ENCODE measurements around the gene KRTAP19-3. TPM values are rescaled to one million over a fixed set of nuclear protein-coding genes. Genes with fewer than 3 reads are reported as not detected.

KRTAP19-3 gene
- total RNA-seq (2022; extraction: Qiagen RNA extraction): not detected in 5 replicates

DNA sequence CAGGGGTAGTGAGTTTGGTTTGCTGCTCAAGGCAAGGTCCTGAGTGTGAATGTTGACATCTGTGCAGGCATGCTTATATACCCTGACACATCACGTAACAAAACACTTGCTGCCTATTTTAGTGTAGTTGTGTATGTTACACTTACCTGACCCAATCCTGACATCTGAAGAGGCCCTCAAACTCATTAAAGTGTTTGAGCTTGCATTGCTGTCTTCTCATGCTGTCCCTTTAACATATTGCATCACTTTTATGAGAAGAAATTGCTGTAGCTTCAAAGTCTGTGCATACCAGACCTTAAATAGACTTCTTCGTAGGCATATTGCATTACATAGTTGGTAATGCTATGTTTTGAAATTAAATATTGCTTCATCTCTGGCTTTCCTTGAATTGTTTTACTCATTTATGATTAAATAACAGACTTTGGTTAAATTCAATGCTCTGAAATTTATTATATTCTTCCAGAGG lies at the start of gene KRTAP19-3:
Gene KRTAP19-3, minus strand, starts transcription at position 51 of the 466 bp plus-strand sequence. CDS start 56 bp downstream, outside the sequence.

DNA sequence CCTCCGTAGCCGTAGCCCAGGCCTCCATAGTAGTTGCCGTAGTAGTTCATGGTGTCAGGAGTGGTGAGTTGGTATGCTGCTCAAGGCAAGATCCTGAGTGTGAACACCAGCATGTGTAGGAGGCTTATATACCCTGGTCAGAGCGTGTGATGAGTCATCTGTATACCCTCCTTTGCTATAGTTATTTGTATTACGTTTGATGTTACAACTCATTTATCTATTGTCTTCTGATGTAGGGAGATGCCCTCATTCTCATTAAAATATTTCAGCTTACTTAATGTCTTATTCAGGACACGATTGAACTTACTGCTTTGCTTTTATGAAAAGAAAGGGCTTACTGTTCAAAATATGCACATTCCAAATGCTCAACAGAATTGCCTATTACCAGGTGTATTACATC lies 10.2 kb upstream of the KRTAP19-3 start, which contains the start of gene KRTAP19-5:
Gene KRTAP19-5, minus strand, starts transcription at position 101 of the 400 bp plus-strand sequence. Its CDS starts 51 bp downstream, at position 50.

DNA sequence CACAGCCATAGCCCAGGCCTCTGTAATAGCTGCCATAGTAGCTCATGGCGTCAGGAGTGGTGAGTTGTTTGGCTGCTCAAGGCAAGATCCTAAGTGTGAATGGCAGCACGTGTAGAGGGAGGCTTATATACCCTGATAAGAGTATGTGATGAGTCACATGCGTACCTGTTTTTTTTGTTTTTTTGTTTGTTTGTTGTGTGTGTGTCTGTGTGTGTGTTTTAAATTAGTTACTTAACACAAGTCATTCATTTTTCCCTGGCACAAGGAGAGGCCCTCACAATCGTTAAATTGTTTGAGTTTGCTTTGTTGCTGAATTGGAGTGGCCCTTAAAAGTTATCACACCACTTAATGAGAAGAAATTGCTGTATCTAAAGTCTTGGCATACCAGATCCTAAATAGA lies 5.3 kb upstream of the KRTAP19-3 start, which contains the start of gene KRTAP19-4:
Gene KRTAP19-4, minus strand, starts transcription at position 101 of the 400 bp plus-strand sequence. Its CDS starts 55 bp downstream, at position 46.

DNA sequence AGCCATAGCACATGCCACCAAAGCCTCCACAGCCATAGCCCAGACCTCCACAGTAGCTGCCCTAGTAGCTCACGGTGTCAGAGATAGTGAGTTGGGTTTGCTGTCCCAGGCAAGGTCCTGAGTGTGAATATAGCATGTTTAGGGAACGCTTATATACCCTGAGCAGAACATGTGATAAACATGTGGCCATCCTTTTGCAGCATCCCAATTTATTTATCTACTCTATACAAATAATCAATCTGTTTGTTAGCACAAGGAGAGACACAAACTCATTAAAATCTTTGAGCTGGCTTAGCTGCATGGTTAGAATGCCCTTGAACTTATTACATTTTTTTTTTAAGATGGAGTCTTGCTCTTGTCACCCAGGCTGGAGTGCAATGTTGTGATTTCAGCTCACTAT lies 4.5 kb downstream of the KRTAP19-3 start, which contains the start of gene KRTAP19-2:
Gene KRTAP19-2, minus strand, starts transcription at position 101 of the 400 bp plus-strand sequence. Its CDS starts 88 bp downstream, at position 13.

DNA sequence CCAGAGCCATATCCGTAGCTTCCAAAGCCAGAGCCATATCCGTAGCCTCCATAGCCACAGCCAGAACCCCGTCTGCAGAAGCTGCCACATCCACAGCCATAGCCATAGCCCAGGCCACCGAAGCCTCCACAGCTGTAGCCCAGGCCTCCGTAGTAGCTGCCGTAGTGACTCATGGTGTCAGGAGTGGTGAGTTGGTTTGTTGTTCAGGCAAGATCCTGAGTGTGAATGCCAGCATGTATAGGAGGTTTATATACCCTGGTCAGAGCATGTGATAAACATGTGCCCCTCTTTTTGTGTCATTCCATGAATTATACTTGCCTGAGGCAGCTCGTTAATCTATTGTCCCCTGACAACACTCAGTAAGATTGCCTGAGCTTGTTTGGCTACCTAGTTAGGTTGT lies 11.7 kb downstream of the KRTAP19-3 start, which contains the start of gene KRTAP19-1:
Gene KRTAP19-1, minus strand, starts transcription at position 223 of the 400 bp plus-strand sequence. Its CDS starts 50 bp downstream, at position 173.

Other genes starting within 250 kb of the KRTAP19-3 start
- gene KRTAP24-1, start 209.1 kb downstream of the KRTAP19-3 start, total RNA-seq (2022; extraction: Qiagen RNA extraction): not detected in 5 replicates
- not detected in 5 replicates for gene KRTAP25-1, start 202.5 kb downstream of the KRTAP19-3 start, total RNA-seq (2022; extraction: Qiagen RNA extraction)
- gene KRTAP26-1, start 171.7 kb downstream of the KRTAP19-3 start, total RNA-seq (2022; extraction: Qiagen RNA extraction): not detected in 5 replicates
- not detected in 5 replicates for gene KRTAP27-1, start 154.3 kb downstream of the KRTAP19-3 start, total RNA-seq (2022; extraction: Qiagen RNA extraction)
- not detected in 5 replicates for gene KRTAP23-1, start 143.4 kb downstream of the KRTAP19-3 start, total RNA-seq (2022; extraction: Qiagen RNA extraction)
- gene KRTAP13-2, start 119.7 kb downstream of the KRTAP19-3 start, total RNA-seq (2022; extraction: Qiagen RNA extraction): not detected in 5 replicates
- not detected in 5 replicates for gene KRTAP13-1, start 96.0 kb downstream of the KRTAP19-3 start, total RNA-seq (2022; extraction: Qiagen RNA extraction)
- gene KRTAP13-3, start 66.1 kb downstream of the KRTAP19-3 start, total RNA-seq (2022; extraction: Qiagen RNA extraction): not detected in 5 replicates
- not detected in 5 replicates for gene KRTAP13-4, start 61.8 kb downstream of the KRTAP19-3 start, total RNA-seq (2022; extraction: Qiagen RNA extraction)
- not detected in 5 replicates for gene KRTAP15-1, start 51.7 kb downstream of the KRTAP19-3 start, total RNA-seq (2022; extraction: Qiagen RNA extraction)
- not detected in 5 replicates for gene KRTAP19-1, start 11.6 kb downstream of the KRTAP19-3 start, total RNA-seq (2022; extraction: Qiagen RNA extraction)
- not detected in 5 replicates for gene KRTAP19-2, start 4.6 kb downstream of the KRTAP19-3 start, total RNA-seq (2022; extraction: Qiagen RNA extraction)
- not detected in 5 replicates for gene KRTAP19-4, start 5.2 kb upstream of the KRTAP19-3 start, total RNA-seq (2022; extraction: Qiagen RNA extraction)
- not detected in 5 replicates for gene KRTAP19-5, start 10.1 kb upstream of the KRTAP19-3 start, total RNA-seq (2022; extraction: Qiagen RNA extraction)
- gene KRTAP19-6, start 49.9 kb upstream of the KRTAP19-3 start, total RNA-seq (2022; extraction: Qiagen RNA extraction): not detected in 5 replicates
- gene KRTAP19-7, start 69.3 kb upstream of the KRTAP19-3 start, total RNA-seq (2022; extraction: Qiagen RNA extraction): not detected in 5 replicates
- gene KRTAP22-2, start 98.4 kb upstream of the KRTAP19-3 start, total RNA-seq (2022; extraction: Qiagen RNA extraction): not detected in 5 replicates
- not detected in 5 replicates for gene KRTAP6-3, start 100.4 kb upstream of the KRTAP19-3 start, total RNA-seq (2022; extraction: Qiagen RNA extraction)
- gene KRTAP6-2, start 106.9 kb upstream of the KRTAP19-3 start, total RNA-seq (2022; extraction: Qiagen RNA extraction): not detected in 5 replicates
- gene KRTAP22-1, start 109.1 kb upstream of the KRTAP19-3 start, total RNA-seq (2022; extraction: Qiagen RNA extraction): not detected in 5 replicates
- gene KRTAP6-1, start 121.9 kb upstream of the KRTAP19-3 start, total RNA-seq (2022; extraction: Qiagen RNA extraction): not detected in 5 replicates
- not detected in 5 replicates for gene KRTAP20-1, start 124.4 kb upstream of the KRTAP19-3 start, total RNA-seq (2022; extraction: Qiagen RNA extraction)
- gene KRTAP20-4, start 128.6 kb upstream of the KRTAP19-3 start, total RNA-seq (2022; extraction: Qiagen RNA extraction): not detected in 5 replicates
- gene KRTAP20-2, start 143.2 kb upstream of the KRTAP19-3 start, total RNA-seq (2022; extraction: Qiagen RNA extraction): not detected in 5 replicates
- not detected in 5 replicates for gene KRTAP20-3, start 150.9 kb upstream of the KRTAP19-3 start, total RNA-seq (2022; extraction: Qiagen RNA extraction)
- not detected in 5 replicates for gene KRTAP21-3, start 226.8 kb upstream of the KRTAP19-3 start, total RNA-seq (2022; extraction: Qiagen RNA extraction)